GM13977 (cell line): ENCODE data around the gene EDN1.

Source experiments
- DNase-seq: peaks from one replicate; pipeline ENCODE4 v3.0.0; 2012; ENCODE audit warnings: low spot score
- CTCF ChIP-seq: IDR thresholded peaks from 2 replicates; pipeline ENCODE4 v1.5.1; 2012; ENCODE audit warnings: mild to moderate bottlenecking, control low read depth; ENCODE audit not compliant: insufficient read depth; ENCODE audit errors: extremely low read depth, missing control alignments
- in situ Hi-C: fragments of 300-500 bp; cut with MboI; formaldehyde crosslinking; loops from one replicate; pipeline ENCODE4 v1.12.0; 2022; ENCODE audit warnings: low sequenced_read_pairs, low pct_unique_long_range_greater_than_20kb, mixed read lengths, inconsistent platforms; ENCODE audit not compliant: unreplicated experiment

The EDN1 gene

GRCh38 chr6:12278915-12279314 lies 11.2 kb upstream of the EDN1 start:
- in situ Hi-C loops, result loop anchor here (25.0 kb wide), 1 partner anchor 617 kb away; no protein-coding TSS in a partner anchor
- TF ChIP-seq CTCF, result no peak
- DNase-seq, result no peak

- no peak for TF ChIP-seq CTCF
- in situ Hi-C loops, result loop anchor here (25.0 kb wide), 1 partner anchor 617 kb away; no protein-coding TSS in a partner anchor
- no peak for DNase-seq
These were observed 10.7 kb upstream of the EDN1 start for GRCh38 chr6:12279322-12280091.

- in situ Hi-C loops, result loop anchor here (25.0 kb wide), 1 partner anchor 618 kb away; no protein-coding TSS in a partner anchor
- DNase-seq, result no peak
- TF ChIP-seq CTCF, result no peak
These were observed 9.7 kb upstream of the EDN1 start for GRCh38 chr6:12280458-12280857.

- no peak for DNase-seq
- TF ChIP-seq CTCF, result no peak
- in situ Hi-C loops, result loop anchor here (25.0 kb wide), 1 partner anchor 619 kb away; no protein-coding TSS in a partner anchor
These were observed 9.3 kb upstream of the EDN1 start for GRCh38 chr6:12280902-12281301.

GRCh38 chr6:12283904-12284303 lies 6.3 kb upstream of the EDN1 start:
- no peak for TF ChIP-seq CTCF
- DNase-seq, result no peak
- in situ Hi-C loops, result loop anchor here (25.0 kb wide), 1 partner anchor 622 kb away; no protein-coding TSS in a partner anchor

GRCh38 chr6:12286373-12287110 lies 3.6 kb upstream of the EDN1 start:
- in situ Hi-C loops, result loop anchor here (25.0 kb wide), 1 partner anchor 624 kb away; no protein-coding TSS in a partner anchor
- no peak for TF ChIP-seq CTCF

More at GRCh38 chr6:12286373-12287110, 3.6 kb upstream of the EDN1 start:
- no peak for DNase-seq
